ENCODE data around the gene ZNF74. TPM values are rescaled to one million over a fixed set of nuclear protein-coding genes. Genes with fewer than 3 reads are reported as not detected.

The ZNF74 gene
- total RNA-seq, 1 experiment from 2014 or later: 34.3 TPM

GRCh38 chr22:20427104-20427944 lies 33.4 kb downstream of the ZNF74 start:
- no peak overlapping the region for H2BK120ac ChIP-seq (ENCODE audit: low read depth, low read length, poor library complexity, severe bottlenecking)
- no peak overlapping the region for H3K14ac ChIP-seq (ENCODE audit: insufficient read depth, low read length)
- Mint-ChIP-seq H3K4me1 (peaks cover 12 to 13% of the 10 kb centered on the region in 2 experiments), H3K9me3 (no peaks in the 10 kb centered on the region), H3K4me3 (peak overlapping the region in 1 of 2 experiments; percentile 31; a peak in 1 of 5 replicates), H3K27ac (no peak overlapping the region), H3K36me3 (ENCODE audit: insufficient read depth in 1 of 3, low read depth in 3 of 3) (peaks cover 0 to 22% (median 6%) of the 10 kb centered on the region in 3 experiments; a peak in 3 of 7 replicates), H3K27me3 (ENCODE audit: low read depth) (peaks cover 36% of the 10 kb centered on the region)
- no peak overlapping the region for H3K27ac ChIP-seq (ENCODE audit: insufficient read length, low read depth, low read length)
- no peak overlapping the region for H2BK15ac ChIP-seq (ENCODE audit: low read depth, low read length)
- H3K4me2 ChIP-seq (ENCODE audit: insufficient read depth, insufficient read length, low read length): no peak overlapping the region
- no peak overlapping the region for H3K56ac ChIP-seq (ENCODE audit: insufficient read length, low read depth, low read length)
- no peak overlapping the region for H2BK20ac ChIP-seq (ENCODE audit: low read depth, low read length, poor library complexity, severe bottlenecking)
- H4K20me1 ChIP-seq (ENCODE audit: control insufficient read depth, insufficient read depth, insufficient read length): peaks cover 3% of the 10 kb centered on the region
- no peak overlapping the region for H3K23ac ChIP-seq (ENCODE audit: insufficient read length, low read depth, low read length)
- H3K18ac ChIP-seq (ENCODE audit: insufficient read length, low read depth, low read length): no peak overlapping the region
- no peaks in the 10 kb centered on the region for H3K4me1 ChIP-seq (ENCODE audit: insufficient read depth, low read length)
- H2BK5ac ChIP-seq (ENCODE audit: insufficient read length, low read length): no peak overlapping the region
- no peak overlapping the region for H2AFZ ChIP-seq (ENCODE audit: low read length)
- no peak overlapping the region for H4K91ac ChIP-seq (ENCODE audit: insufficient read length, low read depth, low read length)
- no peak overlapping the region for H2BK12ac ChIP-seq (ENCODE audit: insufficient read length, low read depth, low read length)
- H3T11ph ChIP-seq (ENCODE audit: low read length): no peak overlapping the region
- H4K5ac ChIP-seq (ENCODE audit: insufficient read length, low read depth, low read length): no peak overlapping the region
- H3K79me1 ChIP-seq (ENCODE audit: insufficient read depth, low read depth, low read length, poor library complexity, severe bottlenecking): no peaks in the 10 kb centered on the region
- no peaks in the 10 kb centered on the region; the same call in 1 of the 2 replicates for H3K27me3 ChIP-seq (ENCODE audit: insufficient read depth, low read length)
- no peaks in the 10 kb centered on the region for H3K9me3 ChIP-seq (ENCODE audit: control insufficient read depth, low read depth, low read length)
- no peak overlapping the region for H2AK5ac ChIP-seq (ENCODE audit: insufficient read length, low read length)
- DNase-seq: no peak
- no CpG with 5 or more reads among the region's 8 CpGs for WGBS (ENCODE audit: extremely low coverage, insufficient read length, low lambda C conversion rate)
- H4K8ac ChIP-seq (replicated peaks; ENCODE audit: insufficient read length, low read depth, low read length): no peak overlapping the region
- H3K9ac ChIP-seq (ENCODE audit: extremely low read depth, insufficient read length, low read length): no peak overlapping the region
- no peaks in the 10 kb centered on the region for H3K79me2 ChIP-seq (ENCODE audit: insufficient read depth, low read length)
- TF ChIP-seq CTCF (conservative IDR thresholded peaks at IDR 0.05): no peak
- H3K23me2 ChIP-seq (ENCODE audit: insufficient read length, low read depth, low read length, poor library complexity, severe bottlenecking): peaks cover 8% of the 10 kb centered on the region
- no peak overlapping the region for H3K4ac ChIP-seq (ENCODE audit: low read depth, low read length)

Data from H9 (cell line).